K562 (cell line): ENCODE data around the gene LMNTD2. TPM values are rescaled to one million over a fixed set of nuclear protein-coding genes. Genes with fewer than 3 reads are reported as not detected.

Experiments
- ATAC-seq: fragments of 200-7000 bp; cut with Tn5 transposase; 3 replicates; pipeline ENCODE4 v1.9.1; 2020; ENCODE audit warnings: moderate library complexity
- BruUV-seq: library from RNA; stranded (reverse); fragments of 400-500 nt; replicated peaks from 2 replicates; lab custom pipeline; 2021; lab: Mats Ljungman, UMichigan
- CTCF ChIA-PET: fragments of 300-600 bp; formaldehyde crosslinking; extraction: SDS; loops from one replicate; lab custom pipeline; 2021; ENCODE audit warnings: low intra/inter-chr PET ratio; lab: Yijun Ruan, JAX
- POLR2A ChIA-PET: fragments of 300-600, 350-650 bp; sonication (Branson Sonifier 250); formaldehyde crosslinking; extraction: SDS; loops from one replicate; lab custom pipeline; 2021; ENCODE audit warnings: antibody characterized with exemption, inconsistent platforms; lab: Yijun Ruan, JAX
- DNase-seq, 4 experiments: peaks; one replicate each; pipeline versions ENCODE4 v3.0.0 to v3.0.0-alpha.2; 2011 to 2018; ENCODE audit warnings: low spot score in 3 of 4, mixed read lengths in 3 of 4; ENCODE audit errors: extremely low read depth in 1 of 4
- FAIRE-seq: peaks from 2 replicates; lab custom pipeline; 2011; peaks lifted over from hg19 to GRCh38; lab: Jason Lieb, UNC
- H2AFZ ChIP-seq: 2 replicates; pipeline ENCODE4 v1.6.0; 2011; ENCODE audit warnings: low read depth, low read length, control low read depth, inconsistent platforms
- H3K27ac ChIP-seq: fragments of 200-600 bp; 3 replicates; pipeline ENCODE4 v1.8.0; 2011; ENCODE audit warnings: low read depth, mild to moderate bottlenecking, control low read depth, inconsistent platforms, low read length, moderate library complexity, mixed read lengths; ENCODE audit errors: extremely low read depth
- H3K27me3 ChIP-seq, 2 experiments: fragments of 300-600 bp in 1 of 2; 2 replicates in 1 of 2; 3 replicates in 1 of 2; pipeline versions ENCODE4 v1.6.0 to v1.8.0; 2011; ENCODE audit warnings: inconsistent platforms in 2 of 2, low read length in 2 of 2, mild to moderate bottlenecking in 1 of 2, mixed read lengths in 1 of 2, moderate library complexity in 1 of 2; ENCODE audit not compliant: control insufficient read depth in 2 of 2, insufficient read depth in 2 of 2
- H3K36me3 ChIP-seq: fragments of 300-600 bp; 3 replicates; pipeline ENCODE4 v1.8.0; 2011; ENCODE audit warnings: mild to moderate bottlenecking, low read length, inconsistent platforms; ENCODE audit not compliant: control insufficient read depth, insufficient read depth
- H3K4me1 ChIP-seq, 2 experiments: fragments of 200-600 bp in 1 of 2; replicated peaks in 1 of 2; 2 replicates in 1 of 2; 3 replicates in 1 of 2; pipeline versions ENCODE4 v1.5.1 to v1.8.0; 2011; ENCODE audit warnings: inconsistent platforms in 2 of 2, low read length in 2 of 2, mild to moderate bottlenecking in 1 of 2, mixed read lengths in 1 of 2, moderate library complexity in 1 of 2; ENCODE audit not compliant: control insufficient read depth in 2 of 2, insufficient read depth in 2 of 2
- H3K4me2 ChIP-seq: 2 replicates; pipeline ENCODE4 v1.6.1; 2011; ENCODE audit warnings: low read length, control low read depth, inconsistent platforms, mixed read lengths; ENCODE audit not compliant: insufficient read depth
- H3K4me3 ChIP-seq: fragments of 200-600 bp; sonication (generic), shearing (Covaris generic); 2 replicates; pipeline ENCODE4 v1.5.1; 2016; ENCODE audit warnings: control low read depth, inconsistent platforms
- H3K79me2 ChIP-seq: fragments of 200-600 bp; 3 replicates; pipeline ENCODE4 v1.8.0; 2011; ENCODE audit warnings: low read length, inconsistent platforms; ENCODE audit not compliant: control insufficient read depth, insufficient read depth
- H3K9ac ChIP-seq, 2 experiments: 2 replicates each; pipeline versions ENCODE4 v1.6.0 to v1.6.1; 2011; ENCODE audit warnings: low read depth in 2 of 2, low read length in 2 of 2, control low read depth in 1 of 2, inconsistent platforms in 1 of 2, mild to moderate bottlenecking in 1 of 2, mixed read lengths in 1 of 2; ENCODE audit not compliant: insufficient read depth in 1 of 2
- H3K9me1 ChIP-seq: one replicate; pipeline ENCODE4 v1.6.0; 2011; ENCODE audit warnings: inconsistent platforms, mild to moderate bottlenecking, low read length, moderate library complexity; ENCODE audit not compliant: control insufficient read depth, insufficient read depth
- H3K9me3 ChIP-seq: replicated peaks from 2 replicates; pipeline ENCODE4 v1.5.1; 2011; ENCODE audit warnings: low read depth, low read length, inconsistent platforms; ENCODE audit not compliant: control insufficient read depth, insufficient read depth
- H4K20me1 ChIP-seq: replicated peaks from 2 replicates; pipeline ENCODE4 v1.6.1; 2011; ENCODE audit warnings: low read length, inconsistent platforms, mixed read lengths; ENCODE audit not compliant: control insufficient read depth, insufficient read depth
- ATF1 ChIP-seq, 2 experiments: fragments of 450-650 bp in 1 of 2; IDR thresholded peaks; 2 replicates each; pipeline ENCODE4 v1.6.1; 2016; ENCODE audit warnings: missing compliant biosample characterization in 1 of 2, missing genetic modification characterization in 1 of 2
- HNRNPL ChIP-seq: fragments of 200-400 bp; formaldehyde crosslinking; IDR thresholded peaks from 2 replicates; pipeline ENCODE4 v1.6.1; 2017; ENCODE audit warnings: low read depth, mild to moderate bottlenecking, low read length
- ILK ChIP-seq: fragments of 450-650 bp; IDR thresholded peaks from 2 replicates; pipeline ENCODE4 v1.6.1; 2016; ENCODE audit warnings: missing genetic modification characterization, low read depth, mild to moderate bottlenecking, missing compliant biosample characterization, moderate library complexity, borderline replicate concordance
- KAT2B ChIP-seq: IDR thresholded peaks from one replicate; pipeline ENCODE4 v1.6.1; 2012; ENCODE audit warnings: low read depth, mild to moderate bottlenecking, control low read depth, inconsistent platforms, low read length, moderate library complexity
- NCOR1 ChIP-seq: fragments of 450-650 bp; IDR thresholded peaks from 2 replicates; pipeline ENCODE4 v1.6.1; 2016; ENCODE audit warnings: mild to moderate bottlenecking, moderate library complexity
- NFRKB ChIP-seq: fragments of 450-650 bp; IDR thresholded peaks from 2 replicates; pipeline ENCODE4 v1.6.1; 2016; ENCODE audit warnings: low read depth
- NR2C1 ChIP-seq, 2 experiments: fragments of 450-650 bp; IDR thresholded peaks; 2 replicates each; pipeline ENCODE4 v1.6.1; 2017; ENCODE audit warnings: mild to moderate bottlenecking in 2 of 2, antibody characterized with exemption in 1 of 2, inconsistent platforms in 1 of 2, missing compliant biosample characterization in 1 of 2, missing genetic modification characterization in 1 of 2
- POLR2AphosphoS5 ChIP-seq: IDR thresholded peaks from 2 replicates; pipeline ENCODE4 v1.6.1; 2011; ENCODE audit warnings: mild to moderate bottlenecking, low read depth, low read length, moderate library complexity; ENCODE audit not compliant: control insufficient read depth, insufficient read depth
- POLR2G ChIP-seq: fragments of 200-400 bp; formaldehyde crosslinking; IDR thresholded peaks from 2 replicates; pipeline ENCODE4 v1.6.1; 2017; ENCODE audit warnings: low read depth, mild to moderate bottlenecking, antibody characterized with exemption, low read length, moderate library complexity
- RB1 ChIP-seq: fragments of 450-650 bp; IDR thresholded peaks from 2 replicates; pipeline ENCODE4 v1.6.1; 2017; ENCODE audit warnings: low read depth, mild to moderate bottlenecking
- RBM14 ChIP-seq: fragments of 200-400 bp; formaldehyde crosslinking; IDR thresholded peaks from 2 replicates; pipeline ENCODE4 v1.6.1; 2018; ENCODE audit warnings: low read depth, mild to moderate bottlenecking, low read length, moderate library complexity, borderline replicate concordance; ENCODE audit not compliant: insufficient read depth
- SNIP1 ChIP-seq: fragments of 450-650 bp; IDR thresholded peaks from 2 replicates; pipeline ENCODE4 v1.7.1; 2017; ENCODE audit warnings: low read depth, mild to moderate bottlenecking
- whole genome bisulfite sequencing: fragments of 100-300 bp; shearing (Covaris generic); methylation state at CpG from one replicate; pipeline ENCODE4 v1.1.6; 2016; ENCODE audit warnings: low coverage, mixed read lengths; ENCODE audit not compliant: insufficient coverage; ENCODE audit errors: missing lambda C conversion rate; 5-methylcytosine and 5-hydroxymethylcytosine counted together
- in situ Hi-C: fragments of 300-500 bp; cut with MboI; formaldehyde crosslinking; loops from 4 replicates; pipeline ENCODE4 v1.15.0; 2018; ENCODE audit warnings: inconsistent platforms, mixed read lengths
- intact Hi-C: fragments of 100-400 bp; cut with micrococcal nuclease; formaldehyde crosslinking; loops from 2 replicates; pipeline ENCODE4 v1.14.2; 2022
- polyA plus RNA-seq, 8 experiments: library from polyadenylated mRNA; depleted of rRNA in 4 of 8; stranded (reverse) in 5 of 8; unstranded in 3 of 8; fragments of >200 nt; fragmentation: Nextera tagmentation in 2 of 8; fragmentation: Illumina TruSeq in 1 of 8; extraction: Ambion mirVana in 2 of 8; extraction: Trizol in 1 of 8; gene quantifications; 2 replicates each; pipeline versions ENCODE4 v1.2.1 to v1.2.3, GENCODE V29; 2011 to 2014; ENCODE audit warnings: inconsistent platforms in 1 of 8, missing spikeins in 1 of 8
- total RNA-seq, 7 experiments: library from RNA; depleted of rRNA in 6 of 7; stranded (reverse); fragments of >200 nt in 6 of 7; fragmentation: Illumina TruSeq in 2 of 7; extraction: Trizol in 2 of 7; gene quantifications; 2 replicates each; pipeline versions ENCODE4 v1.2.1 to v1.2.3, GENCODE V29; 2011 to 2021; ENCODE audit warnings: low replicate concordance in 1 of 7
- TF ChIP-seq, protein P1 (sequence below): IDR thresholded peaks from 3 replicates; pipeline ENCODE4 v1.6.1; 2011; ENCODE audit warnings: borderline replicate concordance, mild to moderate bottlenecking; ENCODE audit not compliant: insufficient read length, insufficient read depth
- TF ChIP-seq, protein P2 (sequence below): fragments of 250-450 bp; sonication (Bioruptor Pico); IDR thresholded peaks from 2 replicates; pipeline ENCODE4 v1.9.0; 2021; ENCODE audit warnings: mild to moderate bottlenecking, inconsistent platforms
- TF ChIP-seq, protein P3 (sequence below): fragments of 150-350 bp; conservative IDR thresholded peaks from 2 replicates; pipeline ENCODE4 v1.6.1; 2014; ENCODE audit warnings: low read length

LMNTD2 gene
- total and polyA plus RNA-seq, 9 of the 15 experiments (the other 6 are each of a cell fraction or from before 2014, with no cell fraction given) = 0.48 to 4.2 (median 1.5) TPM; not detected in 3

DNA sequence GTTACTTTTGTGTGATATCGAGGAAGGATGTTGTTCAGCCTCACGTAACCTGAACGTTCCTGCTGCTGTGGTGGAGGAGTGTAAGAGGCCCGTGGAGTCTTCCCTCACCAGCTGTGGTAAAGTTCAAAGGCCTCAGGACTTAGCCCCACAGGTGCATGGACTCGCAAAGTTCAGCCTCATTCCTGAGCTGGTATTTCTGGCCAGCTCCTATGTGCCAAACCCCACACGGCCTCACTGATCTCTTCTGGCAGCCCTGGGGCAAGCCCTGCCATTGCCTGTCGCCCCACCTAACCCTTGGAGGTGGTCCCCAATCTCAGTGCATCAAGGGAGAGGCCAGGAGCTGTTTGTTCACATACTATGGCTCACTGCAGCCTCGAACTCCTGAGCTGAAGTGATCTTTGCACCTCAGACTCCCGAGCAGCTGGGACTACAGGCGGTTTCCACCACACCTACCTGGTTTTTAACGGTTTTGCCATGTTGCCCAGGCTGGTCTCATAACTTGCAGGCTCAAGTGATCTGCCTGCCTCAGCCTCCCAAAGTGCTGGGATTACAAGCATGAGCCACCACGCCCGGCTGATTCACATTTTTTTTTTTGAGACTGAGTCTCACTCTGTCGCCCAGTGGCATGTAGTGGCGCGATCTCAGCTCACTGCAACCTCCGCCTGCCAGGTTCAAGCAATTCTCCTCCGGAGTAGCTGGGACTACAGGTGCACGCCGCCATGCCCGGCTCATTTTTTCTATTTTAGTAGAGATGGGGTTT is 17.9 kb upstream of the LMNTD2 start:
- Histone ChIP-seq H3K4me3 (peak overlapping the region; percentile 90), H3K36me3 (peaks cover 55% of the 10 kb centered on the region; the same call in 2 of the 3 replicates), H3K4me1 (peaks cover 40 to 61% of the 10 kb centered on the region in 2 experiments), H3K9me3 (no peaks in the 10 kb centered on the region), H4K20me1 (peaks cover 43% of the 10 kb centered on the region), H3K4me2 (peak overlapping the region; percentile 97), H3K9me1 (peaks cover 16% of the 10 kb centered on the region), H3K27ac (peak overlapping the region; percentile 20; the same call in 1 of the 3 replicates), H2AFZ (no peak overlapping the region), H3K27me3 (no peaks in the 10 kb centered on the region), H3K79me2 (peaks cover 85% of the 10 kb centered on the region), H3K9ac (peak overlapping the region; percentile 97 to 100)
- no peak for FAIRE-seq
- no TSS peak for BruUV-seq
- in situ Hi-C loops = no loop called here
- intact Hi-C loops = no loop called here
- no peak for ATAC-seq
- ChIA-PET POLR2A (interaction anchor here (0.6 to 2.0 kb wide), 4 partner anchors 9 to 26 kb away, joined by 3 to 6 read pairs (median 5); no protein-coding TSS in a partner anchor), CTCF (no interaction called here)
- 62% methylated on average over 19 of the region's 21 CpGs for WGBS
- TF ChIP-seq, protein P1, sequence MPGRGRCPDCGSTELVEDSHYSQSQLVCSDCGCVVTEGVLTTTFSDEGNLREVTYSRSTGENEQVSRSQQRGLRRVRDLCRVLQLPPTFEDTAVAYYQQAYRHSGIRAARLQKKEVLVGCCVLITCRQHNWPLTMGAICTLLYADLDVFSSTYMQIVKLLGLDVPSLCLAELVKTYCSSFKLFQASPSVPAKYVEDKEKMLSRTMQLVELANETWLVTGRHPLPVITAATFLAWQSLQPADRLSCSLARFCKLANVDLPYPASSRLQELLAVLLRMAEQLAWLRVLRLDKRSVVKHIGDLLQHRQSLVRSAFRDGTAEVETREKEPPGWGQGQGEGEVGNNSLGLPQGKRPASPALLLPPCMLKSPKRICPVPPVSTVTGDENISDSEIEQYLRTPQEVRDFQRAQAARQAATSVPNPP = no peak
- TF ChIP-seq RBM14 = no peak
- TF ChIP-seq, protein P2, sequence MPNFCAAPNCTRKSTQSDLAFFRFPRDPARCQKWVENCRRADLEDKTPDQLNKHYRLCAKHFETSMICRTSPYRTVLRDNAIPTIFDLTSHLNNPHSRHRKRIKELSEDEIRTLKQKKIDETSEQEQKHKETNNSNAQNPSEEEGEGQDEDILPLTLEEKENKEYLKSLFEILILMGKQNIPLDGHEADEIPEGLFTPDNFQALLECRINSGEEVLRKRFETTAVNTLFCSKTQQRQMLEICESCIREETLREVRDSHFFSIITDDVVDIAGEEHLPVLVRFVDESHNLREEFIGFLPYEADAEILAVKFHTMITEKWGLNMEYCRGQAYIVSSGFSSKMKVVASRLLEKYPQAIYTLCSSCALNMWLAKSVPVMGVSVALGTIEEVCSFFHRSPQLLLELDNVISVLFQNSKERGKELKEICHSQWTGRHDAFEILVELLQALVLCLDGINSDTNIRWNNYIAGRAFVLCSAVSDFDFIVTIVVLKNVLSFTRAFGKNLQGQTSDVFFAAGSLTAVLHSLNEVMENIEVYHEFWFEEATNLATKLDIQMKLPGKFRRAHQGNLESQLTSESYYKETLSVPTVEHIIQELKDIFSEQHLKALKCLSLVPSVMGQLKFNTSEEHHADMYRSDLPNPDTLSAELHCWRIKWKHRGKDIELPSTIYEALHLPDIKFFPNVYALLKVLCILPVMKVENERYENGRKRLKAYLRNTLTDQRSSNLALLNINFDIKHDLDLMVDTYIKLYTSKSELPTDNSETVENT (CRISPR knock-in tag) = no peak
- TF ChIP-seq POLR2G = no peak
- TF ChIP-seq RB1 = no peak
- TF ChIP-seq ILK = no peak
- no peak for TF ChIP-seq SNIP1
- TF ChIP-seq, protein P3, sequence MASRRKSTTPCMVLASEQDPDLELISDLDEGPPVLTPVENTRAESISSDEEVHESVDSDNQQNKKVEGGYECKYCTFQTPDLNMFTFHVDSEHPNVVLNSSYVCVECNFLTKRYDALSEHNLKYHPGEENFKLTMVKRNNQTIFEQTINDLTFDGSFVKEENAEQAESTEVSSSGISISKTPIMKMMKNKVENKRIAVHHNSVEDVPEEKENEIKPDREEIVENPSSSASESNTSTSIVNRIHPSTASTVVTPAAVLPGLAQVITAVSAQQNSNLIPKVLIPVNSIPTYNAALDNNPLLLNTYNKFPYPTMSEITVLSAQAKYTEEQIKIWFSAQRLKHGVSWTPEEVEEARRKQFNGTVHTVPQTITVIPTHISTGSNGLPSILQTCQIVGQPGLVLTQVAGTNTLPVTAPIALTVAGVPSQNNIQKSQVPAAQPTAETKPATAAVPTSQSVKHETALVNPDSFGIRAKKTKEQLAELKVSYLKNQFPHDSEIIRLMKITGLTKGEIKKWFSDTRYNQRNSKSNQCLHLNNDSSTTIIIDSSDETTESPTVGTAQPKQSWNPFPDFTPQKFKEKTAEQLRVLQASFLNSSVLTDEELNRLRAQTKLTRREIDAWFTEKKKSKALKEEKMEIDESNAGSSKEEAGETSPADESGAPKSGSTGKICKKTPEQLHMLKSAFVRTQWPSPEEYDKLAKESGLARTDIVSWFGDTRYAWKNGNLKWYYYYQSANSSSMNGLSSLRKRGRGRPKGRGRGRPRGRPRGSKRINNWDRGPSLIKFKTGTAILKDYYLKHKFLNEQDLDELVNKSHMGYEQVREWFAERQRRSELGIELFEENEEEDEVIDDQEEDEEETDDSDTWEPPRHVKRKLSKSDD = no peak
- TF ChIP-seq ATF1 (CRISPR knock-in tag; IDR thresholded peaks at IDR 0.05) = no peak
- TF ChIP-seq ATF1 (tag; IDR thresholded peaks at IDR 0.05) = no peak
- no peak for TF ChIP-seq HNRNPL
- TF ChIP-seq NCOR1 = no peak
- no peak for TF ChIP-seq POLR2AphosphoS5
- TF ChIP-seq NFRKB = no peak
- no peak for TF ChIP-seq KAT2B
- TF ChIP-seq NR2C1 (IDR thresholded peaks at IDR 0.05) = no peak
- TF ChIP-seq NR2C1 (tag; IDR thresholded peaks at IDR 0.05) = no peak
- no peak for DNase-seq
